ENCODE measurements around the gene ARHGAP42.
"Not testable (repeated sequence)": the region's sequence is repeated elsewhere in the genome, so short reads cannot be mapped to it uniquely, and the experiment has no call there.

ARHGAP42 gene

GRCh38 chr11:100874203-100874602 lies 187.1 kb downstream of the ARHGAP42 start:
- DNase-seq: no peak

GRCh38 chr11:100875521-100875869 lies 188.4 kb downstream of the ARHGAP42 start:
- DNase-seq: no peak

- DNase-seq: peak; percentile 23
These were observed 189.9 kb downstream of the ARHGAP42 start for GRCh38 chr11:100876815-100877520.

- DNase-seq: no peak
These were observed 191.4 kb downstream of the ARHGAP42 start for GRCh38 chr11:100878474-100878873.

- no peak for DNase-seq
These were observed 195.9 kb downstream of the ARHGAP42 start for GRCh38 chr11:100882957-100883356.

- no peak for DNase-seq
These were observed 196.7 kb downstream of the ARHGAP42 start for GRCh38 chr11:100883830-100884229.

GRCh38 chr11:100887659-100888058 lies 200.6 kb downstream of the ARHGAP42 start:
- DNase-seq: no peak

- no peak for DNase-seq
These were observed 201.7 kb downstream of the ARHGAP42 start for GRCh38 chr11:100888836-100889235.

GRCh38 chr11:100889758-100890157 lies 202.7 kb downstream of the ARHGAP42 start:
- no peak for DNase-seq

GRCh38 chr11:100890789-100891188 lies 203.7 kb downstream of the ARHGAP42 start:
- no peak for DNase-seq

- no peak for DNase-seq
These were observed 205.8 kb downstream of the ARHGAP42 start for GRCh38 chr11:100892886-100893285.

GRCh38 chr11:100895449-100895848 lies 208.4 kb downstream of the ARHGAP42 start:
- no peak for DNase-seq

- not testable (repeated sequence) for DNase-seq
These were observed 208.9 kb downstream of the ARHGAP42 start for GRCh38 chr11:100895976-100896375.

- DNase-seq: not testable (repeated sequence)
These were observed 214.4 kb downstream of the ARHGAP42 start for GRCh38 chr11:100901471-100901870.

GRCh38 chr11:100902454-100903141 lies 215.5 kb downstream of the ARHGAP42 start:
- DNase-seq: no peak

GRCh38 chr11:100903284-100903683 lies 216.2 kb downstream of the ARHGAP42 start:
- no peak for DNase-seq

- no peak for DNase-seq
These were observed 218.6 kb downstream of the ARHGAP42 start for GRCh38 chr11:100905684-100906083.

GRCh38 chr11:100908746-100909145 lies 221.7 kb downstream of the ARHGAP42 start:
- no peak for DNase-seq

- DNase-seq: no peak
These were observed 223.7 kb downstream of the ARHGAP42 start for GRCh38 chr11:100910808-100911207.

- DNase-seq: no peak
These were observed 227.5 kb downstream of the ARHGAP42 start for GRCh38 chr11:100914415-100915110.

- DNase-seq: peak; percentile 4
These were observed 231.7 kb downstream of the ARHGAP42 start for GRCh38 chr11:100918551-100919500.

GRCh38 chr11:100920593-100920992 lies 233.5 kb downstream of the ARHGAP42 start:
- no peak for DNase-seq
